IMR-90 (cell line): Measurements from ENCODE around the gene WDR46. TPM values are rescaled to one million over a fixed set of nuclear protein-coding genes. Genes with fewer than 3 reads are reported as not detected.

Experiments used
- ATAC-seq: fragments of 200-7000 bp; cut with Tn5 transposase; 2 replicates; pipeline ENCODE4 v1.9.1; 2020; ENCODE audit warnings: low read depth, mild to moderate bottlenecking, moderate library complexity
- BruUV-seq: library from RNA; stranded (reverse); fragments of 400-500 nt; replicated peaks from 2 replicates; lab custom pipeline; 2021; lab: Mats Ljungman, UMichigan
- CTCF ChIA-PET: fragments of 300-600 bp; formaldehyde crosslinking; extraction: SDS; loops from one replicate; lab custom pipeline; 2021; ENCODE audit warnings: antibody characterized with exemption; lab: Yijun Ruan, JAX
- POLR2A ChIA-PET: fragments of 300-600 bp; sonication (Branson Sonifier 250); formaldehyde crosslinking; loops from one replicate; lab custom pipeline; 2022; ENCODE audit warnings: antibody characterized with exemption; ENCODE audit not compliant: unreplicated experiment; lab: Charles Lee
- DNase-seq: peaks from one replicate; pipeline ENCODE4 v3.0.0; 2013
- H2AFZ ChIP-seq: replicated peaks from 2 replicates; pipeline ENCODE3; 2013; ENCODE audit warnings: low read length, mild to moderate bottlenecking; ENCODE audit not compliant: poor library complexity
- H2AK5ac ChIP-seq: 2 replicates; pipeline ENCODE4 v1.6.1; 2013; ENCODE audit warnings: low read depth, low read length, inconsistent platforms
- H2AK9ac ChIP-seq: replicated peaks from 2 replicates; pipeline ENCODE3; 2013; ENCODE audit warnings: mild to moderate bottlenecking, low read depth, low read length, moderate library complexity; ENCODE audit not compliant: poor library complexity
- H2BK120ac ChIP-seq: 2 replicates; pipeline ENCODE4 v1.6.1; 2013; ENCODE audit warnings: low read depth, low read length, inconsistent platforms
- H2BK15ac ChIP-seq: 3 replicates; pipeline ENCODE4 v1.6.1; 2013; ENCODE audit warnings: low read depth, low read length, inconsistent platforms
- H2BK20ac ChIP-seq: 2 replicates; pipeline ENCODE4 v1.6.1; 2013; ENCODE audit warnings: low read depth, mild to moderate bottlenecking, inconsistent platforms, low read length, moderate library complexity
- H2BK5ac ChIP-seq: 2 replicates; pipeline ENCODE4 v1.6.1; 2013; ENCODE audit warnings: mild to moderate bottlenecking, low read depth, low read length, inconsistent platforms; ENCODE audit not compliant: poor library complexity, severe bottlenecking
- H3K14ac ChIP-seq: replicated peaks from 2 replicates; pipeline ENCODE4 v1.6.1; 2013; ENCODE audit warnings: low read depth, low read length, inconsistent platforms
- H3K18ac ChIP-seq: 2 replicates; pipeline ENCODE4 v1.6.1; 2013; ENCODE audit warnings: low read depth, low read length, control low read depth
- H3K23ac ChIP-seq: 2 replicates; pipeline ENCODE4 v1.6.1; 2013; ENCODE audit warnings: low read depth, low read length, inconsistent platforms
- H3K27ac ChIP-seq: 2 replicates; pipeline ENCODE4 v1.5.1; 2013; ENCODE audit warnings: mild to moderate bottlenecking, control low read depth, low read length; ENCODE audit not compliant: insufficient read depth
- H3K27me3 ChIP-seq: 2 replicates; pipeline ENCODE4 v1.6.1; 2013; ENCODE audit warnings: low read length; ENCODE audit not compliant: control insufficient read depth, insufficient read depth
- H3K36me3 ChIP-seq: 2 replicates; pipeline ENCODE4 v1.6.1; 2013; ENCODE audit warnings: low read length, mixed read lengths; ENCODE audit not compliant: control insufficient read depth, insufficient read depth
- H3K4ac ChIP-seq: 2 replicates; pipeline ENCODE4 v1.6.1; 2013; ENCODE audit warnings: low read depth, low read length, inconsistent platforms
- H3K4me1 ChIP-seq: 2 replicates; pipeline ENCODE4 v1.6.1; 2013; ENCODE audit warnings: low read length, mixed read lengths; ENCODE audit not compliant: control insufficient read depth, insufficient read depth
- H3K4me2 ChIP-seq: 2 replicates; pipeline ENCODE4 v1.6.1; 2013; ENCODE audit warnings: low read depth, mild to moderate bottlenecking, control low read depth, low read length, moderate library complexity
- H3K4me3 ChIP-seq: 2 replicates; pipeline ENCODE4 v1.5.1; 2013; ENCODE audit warnings: low read depth, mild to moderate bottlenecking, control low read depth, low read length, moderate library complexity; ENCODE audit not compliant: insufficient read depth
- H3K56ac ChIP-seq: 2 replicates; pipeline ENCODE4 v1.6.1; 2013; ENCODE audit warnings: low read length, inconsistent platforms; ENCODE audit not compliant: insufficient read depth; ENCODE audit errors: extremely low read depth
- H3K79me1 ChIP-seq, 2 experiments: 2 replicates each; pipeline ENCODE4 v1.6.1; 2013; ENCODE audit warnings: low read length in 2 of 2, inconsistent platforms in 1 of 2, low read depth in 1 of 2
- H3K9ac ChIP-seq: 2 replicates; pipeline ENCODE4 v1.6.1; 2013; ENCODE audit warnings: low read depth, low read length, control low read depth
- H3K9me1 ChIP-seq: 2 replicates; pipeline ENCODE4 v1.6.1; 2013; ENCODE audit warnings: low read length, inconsistent platforms; ENCODE audit not compliant: insufficient read depth
- H3K9me3 ChIP-seq: 2 replicates; pipeline ENCODE4 v1.6.1; 2013; ENCODE audit warnings: low read length; ENCODE audit not compliant: control insufficient read depth, insufficient read depth
- H4K20me1 ChIP-seq: 2 replicates; pipeline ENCODE4 v1.6.1; 2013; ENCODE audit warnings: low read length, inconsistent platforms; ENCODE audit not compliant: insufficient read depth
- H4K5ac ChIP-seq: 2 replicates; pipeline ENCODE4 v1.6.1; 2013; ENCODE audit warnings: mild to moderate bottlenecking, low read depth, low read length, control low read depth
- H4K8ac ChIP-seq, 2 experiments: 2 replicates each; pipeline ENCODE4 v1.6.1; 2013; ENCODE audit warnings: low read depth in 2 of 2, low read length in 2 of 2, control low read depth in 1 of 2, inconsistent platforms in 1 of 2
- H4K91ac ChIP-seq: 2 replicates; pipeline ENCODE4 v1.6.1; 2013; ENCODE audit warnings: low read depth, low read length, inconsistent platforms; ENCODE audit not compliant: insufficient read depth
- MAZ ChIP-seq: IDR thresholded peaks from 2 replicates; pipeline ENCODE4 v1.6.1; 2012; ENCODE audit warnings: low read depth, mild to moderate bottlenecking, low read length, improper control_type of control experiment, moderate library complexity, borderline replicate concordance
- MXI1 ChIP-seq: IDR thresholded peaks from 2 replicates; pipeline ENCODE4 v1.6.1; 2012; ENCODE audit warnings: low read depth, mild to moderate bottlenecking, low read length, moderate library complexity, borderline replicate concordance
- NFE2L2 ChIP-seq: fragments of 150-350 bp; IDR thresholded peaks from 2 replicates; pipeline ENCODE4 v1.6.1; 2016; ENCODE audit warnings: low read depth, mild to moderate bottlenecking, low read length
- POLR2A ChIP-seq: IDR thresholded peaks from 2 replicates; pipeline ENCODE4 v1.6.1; 2012; ENCODE audit warnings: mild to moderate bottlenecking, low read depth, low read length
- WGBS, 2 experiments: methylation state at CpG; one replicate each; pipeline versions ENCODE4 v1.1.5 to v1.1.7; 2013; ENCODE audit warnings: missing lambda C conversion rate in 2 of 2; ENCODE audit not compliant: insufficient read length in 1 of 2; ENCODE audit errors: extremely low coverage in 2 of 2; 5-methylcytosine and 5-hydroxymethylcytosine counted together
- dilution Hi-C: fragments of 300-500 bp; cut with HindIII; formaldehyde crosslinking; loops from one replicate; pipeline ENCODE4 v1.14.3; 2018; ENCODE audit warnings: low sequenced_read_pairs; ENCODE audit not compliant: unreplicated experiment
- in situ Hi-C: fragments of 300-500 bp; cut with MboI; formaldehyde crosslinking; loops from 3 replicates; pipeline ENCODE4 v1.14.3; 2019; ENCODE audit warnings: low sequenced_read_pairs, inconsistent platforms, mixed read lengths
- intact Hi-C: fragments of 100-400 bp; cut with micrococcal nuclease; formaldehyde crosslinking; loops from 2 replicates; pipeline ENCODE4 v1.10.0; 2022
- polyA plus RNA-seq, 3 experiments: library from polyadenylated mRNA; depleted of rRNA; stranded (reverse); fragments of >200 nt; gene quantifications; 2 replicates each; pipeline ENCODE4 v1.2.3, GENCODE V29; 2012; ENCODE audit warnings: low replicate concordance in 1 of 3
- total RNA-seq: library from RNA; depleted of rRNA; stranded (reverse); fragments of >200 nt; gene quantifications from 2 replicates; pipeline ENCODE4 v1.2.3, GENCODE V29; 2012

WDR46 gene
- total and polyA plus RNA-seq, 2 of the 4 experiments (the other 2 are of a cell fraction), result 73.8 to 81.6 TPM

DNA sequence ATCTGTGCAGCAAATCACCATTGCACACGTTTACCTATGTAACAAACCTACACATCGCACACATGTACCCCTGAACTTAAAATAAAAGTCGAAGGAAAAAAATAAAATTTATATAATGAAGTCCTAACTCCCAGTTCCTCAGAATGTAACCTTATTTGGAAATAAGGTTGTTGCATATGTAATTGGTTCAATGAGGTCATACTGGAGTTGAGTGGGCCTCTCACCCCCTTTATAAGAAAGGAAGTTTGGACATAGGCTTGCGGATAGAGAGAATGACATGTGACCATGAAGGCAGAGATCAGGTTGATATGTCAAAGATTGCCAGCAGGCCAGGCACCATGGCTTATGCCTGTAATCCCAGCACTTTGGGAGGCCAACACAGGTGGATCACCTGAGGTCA is 44.6 kb upstream of the WDR46 start:
- Histone ChIP-seq H2BK120ac (no peak overlapping the region), H4K5ac (no peak overlapping the region), H2BK15ac (no peak overlapping the region), H2BK5ac (no peak overlapping the region), H3K56ac (no peak overlapping the region), H4K91ac (no peak overlapping the region), H3K4ac (no peak overlapping the region), H4K8ac (no peak overlapping the region), H2AK5ac (no peak overlapping the region), H3K79me1 (no peaks in the 10 kb centered on the region), H3K9me1 (no peaks in the 10 kb centered on the region), H3K14ac (no peak overlapping the region), H3K4me1 (no peaks in the 10 kb centered on the region), H3K36me3 (no peaks in the 10 kb centered on the region), H2AFZ (no peak overlapping the region), H3K27me3 (peaks cover 6% of the 10 kb centered on the region), H2AK9ac (no peak overlapping the region), H3K9ac (no peak overlapping the region), H3K9me3 (no peaks in the 10 kb centered on the region), H2BK20ac (no peak overlapping the region), H4K20me1 (no peaks in the 10 kb centered on the region), H3K18ac (no peak overlapping the region), H3K27ac (no peak overlapping the region), H3K4me3 (no peak overlapping the region), H3K4me2 (no peak overlapping the region), H3K23ac (no peak overlapping the region)
- intact Hi-C loops, result no loop called here
- no peak for DNase-seq
- ChIA-PET POLR2A (no interaction called here), CTCF (no interaction called here)
- in situ Hi-C loops, result no loop called here
- dilution Hi-C loops, result no loop called here
- TF ChIP-seq NFE2L2 (no peak), POLR2A (no peak), MAZ (no peak), MXI1 (no peak)
- no peak for ATAC-seq
- BruUV-seq, result no TSS peak
- no CpG with 5 or more reads among the region's 4 CpGs for WGBS, 2 experiments
